GM21737 (cell line): ENCODE measurements around the gene NAA60.
"Not testable (repeated sequence)": the region's sequence is repeated elsewhere in the genome, so short reads cannot be mapped to it uniquely, and the experiment has no call there.

Source experiments
- ATAC-seq: cut with Tn5 transposase; IDR thresholded peaks from one replicate; pipeline ENCODE4 v1.9.1; 2021; ENCODE audit warnings: mild to moderate bottlenecking, moderate library complexity; ENCODE audit not compliant: unreplicated experiment

Gene NAA60

GRCh38 chr16:3461151-3461550 lies 17.7 kb downstream of the NAA60 start:
- ATAC-seq = no peak

- ATAC-seq = no peak
These were observed 21.8 kb downstream of the NAA60 start for GRCh38 chr16:3465301-3465700.

GRCh38 chr16:3465911-3466584 lies 22.6 kb downstream of the NAA60 start:
- ATAC-seq = no peak

- no peak for ATAC-seq
These were observed 23.7 kb downstream of the NAA60 start for GRCh38 chr16:3467182-3467581.

GRCh38 chr16:3467921-3468320 lies 24.4 kb downstream of the NAA60 start:
- ATAC-seq = no peak

- ATAC-seq = no peak
These were observed 25.0 kb downstream of the NAA60 start for GRCh38 chr16:3468501-3468900.

GRCh38 chr16:3469736-3470135 lies 26.3 kb downstream of the NAA60 start:
- ATAC-seq = no peak

GRCh38 chr16:3470723-3471122 lies 27.2 kb downstream of the NAA60 start:
- no peak for ATAC-seq

- ATAC-seq = no peak
These were observed 28.2 kb downstream of the NAA60 start for GRCh38 chr16:3471518-3472176.

- no peak for ATAC-seq
These were observed 29.6 kb downstream of the NAA60 start for GRCh38 chr16:3472878-3473595.

- ATAC-seq = not testable (repeated sequence)
These were observed 30.1 kb downstream of the NAA60 start for GRCh38 chr16:3473596-3473943.

- no peak for ATAC-seq
These were observed 30.8 kb downstream of the NAA60 start for GRCh38 chr16:3474136-3474779.

- ATAC-seq = not testable (repeated sequence)
These were observed 31.4 kb downstream of the NAA60 start for GRCh38 chr16:3474870-3475269.

- no peak for ATAC-seq
These were observed 32.3 kb downstream of the NAA60 start for GRCh38 chr16:3475604-3476375.

- ATAC-seq = no peak
These were observed 32.9 kb downstream of the NAA60 start for GRCh38 chr16:3476409-3476808.

GRCh38 chr16:3478242-3478925 lies 34.9 kb downstream of the NAA60 start:
- ATAC-seq = no peak

GRCh38 chr16:3479654-3480216 lies 36.3 kb downstream of the NAA60 start:
- no peak for ATAC-seq

GRCh38 chr16:3480901-3481695 lies 37.6 kb downstream of the NAA60 start:
- ATAC-seq = no peak
